ENCODE measurements around the gene CCDC7.
"Not testable (repeated sequence)": the region's sequence is repeated elsewhere in the genome, so short reads cannot be mapped to it uniquely, and the experiment has no call there.

CCDC7 gene

GRCh38 chr10:32891261-32891660, 445.3 kb downstream of the CCDC7 start:
- DNase-seq, result no peak

- no peak for DNase-seq
Measured at GRCh38 chr10:32893434-32893833, 447.5 kb downstream of the CCDC7 start.

GRCh38 chr10:32893916-32894664, 448.1 kb downstream of the CCDC7 start:
- no peak for DNase-seq

- not testable (repeated sequence) for DNase-seq
Measured at GRCh38 chr10:32895200-32895968, 449.4 kb downstream of the CCDC7 start.

- no peak for DNase-seq
Measured at GRCh38 chr10:32901815-32902214, 455.9 kb downstream of the CCDC7 start.

GRCh38 chr10:32905466-32905865, 459.5 kb downstream of the CCDC7 start:
- no peak for DNase-seq

- DNase-seq, result no peak
Measured at GRCh38 chr10:32906595-32906994, 460.7 kb downstream of the CCDC7 start.

- no peak for DNase-seq
Measured at GRCh38 chr10:32909456-32909855, 463.5 kb downstream of the CCDC7 start.

GRCh38 chr10:32909970-32910369, 464.0 kb downstream of the CCDC7 start:
- DNase-seq, result not testable (repeated sequence)

GRCh38 chr10:32911285-32912016, 465.5 kb downstream of the CCDC7 start:
- no peak for DNase-seq

- DNase-seq, result not testable (repeated sequence)
Measured at GRCh38 chr10:32917817-32918216, 471.9 kb downstream of the CCDC7 start.

GRCh38 chr10:32922170-32922569, 476.2 kb downstream of the CCDC7 start:
- DNase-seq, result no peak

GRCh38 chr10:32923134-32923533, 477.2 kb downstream of the CCDC7 start:
- DNase-seq, result no peak

GRCh38 chr10:32923849-32924248, 477.9 kb downstream of the CCDC7 start:
- no peak for DNase-seq
